Jurkat, Clone E6-1 (cell line): ENCODE results near the gene SCNN1A.
A peak's percentile ranks its signal among the peaks of the same experiment; 100 is the strongest.

Source experiments
- DNase-seq: peaks from one replicate; pipeline ENCODE4 v3.0.0-alpha.2; 2011; ENCODE audit warnings: low read depth, low spot score
- H3K4me3 ChIP-seq: 2 replicates; pipeline ENCODE4 v1.5.1; 2011; ENCODE audit warnings: mild to moderate bottlenecking, low read length, control low read depth, moderate library complexity

Gene SCNN1A

GRCh38 chr12:6386038-6386437 is 10.7 kb upstream of the SCNN1A start:
- DNase-seq: no peak
- no peak overlapping the region for H3K4me3 ChIP-seq

- no peak overlapping the region for H3K4me3 ChIP-seq
- no peak for DNase-seq
These were observed 9.4 kb upstream of the SCNN1A start for GRCh38 chr12:6384499-6385436.

- H3K4me3 ChIP-seq: no peak within 1 kb of the TSS
- DNase-seq: no peak
These were observed 8.5 kb upstream of the SCNN1A start, which contains the start of gene LTBR for GRCh38 chr12:6383572-6384498. Gene LTBR, plus strand, starts transcription at chr12:6384162. Its CDS starts 197 bp downstream, at chr12:6384359.

GRCh38 chr12:6382982-6383381 is 7.6 kb upstream of the SCNN1A start:
- no peak overlapping the region for H3K4me3 ChIP-seq

GRCh38 chr12:6382371-6382770 is 7.0 kb upstream of the SCNN1A start:
- no peak overlapping the region for H3K4me3 ChIP-seq
- no peak for DNase-seq

More at GRCh38 chr12:6382982-6383381, 7.6 kb upstream of the SCNN1A start:
- no peak for DNase-seq

- no peak overlapping the region for H3K4me3 ChIP-seq
- DNase-seq: no peak
These were observed 5.1 kb upstream of the SCNN1A start for GRCh38 chr12:6380141-6381121.

GRCh38 chr12:6378709-6379472 is 3.5 kb upstream of the SCNN1A start:
- DNase-seq: no peak
- no peak overlapping the region for H3K4me3 ChIP-seq

- no peak overlapping the region for H3K4me3 ChIP-seq
- no peak for DNase-seq
These were observed 2.3 kb upstream of the SCNN1A start for GRCh38 chr12:6377667-6377994.

GRCh38 chr12:6376870-6377666 is 1.7 kb upstream of the SCNN1A start:
- DNase-seq: peak; percentile 51
- H3K4me3 ChIP-seq: peak overlapping the region; percentile 21; the same call in 1 of the 2 replicates

- DNase-seq: no peak
- H3K4me3 ChIP-seq: peak overlapping the region; percentile 21
These were observed 911 bp upstream of the SCNN1A start for GRCh38 chr12:6376079-6376869.

- H3K4me3 ChIP-seq: no peak overlapping the region
- no peak for DNase-seq
These were observed 590 bp downstream of the SCNN1A start for GRCh38 chr12:6374786-6375160.

GRCh38 chr12:6374028-6374785 is 1.2 kb downstream of the SCNN1A start:
- no peak for DNase-seq

GRCh38 chr12:6373022-6373787 is 2.2 kb downstream of the SCNN1A start:
- DNase-seq: no peak
- no peak overlapping the region for H3K4me3 ChIP-seq

More at GRCh38 chr12:6374028-6374785, 1.2 kb downstream of the SCNN1A start:
- H3K4me3 ChIP-seq: no peak overlapping the region

- peak; percentile 62 for DNase-seq
- H3K4me3 ChIP-seq: no peak overlapping the region
These were observed 2.9 kb downstream of the SCNN1A start for GRCh38 chr12:6372403-6373003.
